Renal pelvis (tissue), 4 donors: ENCODE measurements around the gene FAM222B. TPM values are rescaled to one million over a fixed set of nuclear protein-coding genes. Genes with fewer than 3 reads are reported as not detected.
"Not testable (repeated sequence)": the region's sequence is repeated elsewhere in the genome, so short reads cannot be mapped to it uniquely, and the experiment has no call there.

Experiments
- DNase-seq: peaks from one replicate; pipeline ENCODE4 v3.0.0-alpha.2; 2013
- polyA plus RNA-seq, 3 donors: library from polyadenylated mRNA; unstranded; fragments of 120-200 nt; gene quantifications; one replicate each; pipeline ENCODE4 v1.2.1, GENCODE V29; 2013; ENCODE audit not compliant: insufficient read length in 3 of 3

Gene FAM222B
- polyA plus RNA-seq, 3 donors, result 21.8 to 23.6 (median 22.8) TPM

DNA sequence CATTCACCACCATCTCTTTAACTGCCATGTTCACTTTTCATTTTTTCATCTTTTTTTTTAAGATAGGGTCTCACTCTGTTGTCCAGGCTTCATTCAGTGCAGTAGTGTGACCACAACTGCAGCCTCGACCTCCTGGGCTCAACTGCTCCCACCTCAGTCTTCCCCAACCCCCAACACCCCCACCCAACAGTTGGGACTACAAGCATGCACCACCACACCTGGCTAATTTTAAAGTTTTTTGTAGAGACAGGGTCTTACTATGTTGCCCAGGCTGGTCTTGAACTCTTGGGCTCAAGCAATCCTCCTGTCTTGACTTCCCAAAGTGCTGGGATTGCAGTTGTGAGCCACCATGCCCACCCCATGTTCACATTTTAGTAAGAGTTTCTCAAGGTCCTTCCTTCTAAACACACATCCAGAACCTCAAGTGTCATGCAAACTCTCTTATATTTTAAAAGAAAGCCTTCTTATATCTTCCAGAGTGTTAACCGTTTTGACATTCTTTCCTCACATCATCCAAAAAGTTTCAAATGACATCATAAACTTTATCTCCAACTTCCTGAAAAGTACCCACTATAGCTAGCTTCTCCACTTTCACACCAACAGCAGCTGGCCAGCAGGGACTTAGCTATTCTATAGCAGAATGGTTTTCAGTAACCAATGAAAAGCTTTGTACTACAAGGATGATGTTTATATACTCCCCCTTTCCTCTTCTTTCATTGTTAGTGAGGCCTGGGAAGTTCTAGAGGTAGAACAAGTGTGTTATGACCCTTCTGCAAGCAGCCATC, 49.5 kb downstream of the FAM222B start:
- DNase-seq, result no peak

GRCh38 chr17:28788100-28788499, 54.5 kb downstream of the FAM222B start:
- no peak for DNase-seq

DNA sequence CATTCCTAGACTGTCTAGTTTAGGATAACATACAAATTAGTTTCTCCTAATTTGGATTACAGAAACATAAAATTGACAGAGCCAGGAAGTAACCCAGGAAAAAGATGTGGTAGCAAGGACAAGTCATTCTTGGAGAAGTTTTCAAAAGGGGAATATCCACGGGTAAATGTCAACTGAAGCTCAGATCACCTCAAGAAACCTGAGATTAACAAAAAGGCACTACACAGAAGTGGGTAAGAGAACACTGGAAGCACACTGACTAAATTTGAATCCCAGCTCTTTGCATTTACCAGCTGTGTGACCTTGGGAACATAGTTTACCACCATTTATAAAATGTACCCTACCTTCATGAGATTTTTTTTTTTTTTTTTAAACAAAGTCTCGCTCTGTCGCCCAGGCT, 59.4 kb downstream of the FAM222B start:
- DNase-seq, result no peak

DNA sequence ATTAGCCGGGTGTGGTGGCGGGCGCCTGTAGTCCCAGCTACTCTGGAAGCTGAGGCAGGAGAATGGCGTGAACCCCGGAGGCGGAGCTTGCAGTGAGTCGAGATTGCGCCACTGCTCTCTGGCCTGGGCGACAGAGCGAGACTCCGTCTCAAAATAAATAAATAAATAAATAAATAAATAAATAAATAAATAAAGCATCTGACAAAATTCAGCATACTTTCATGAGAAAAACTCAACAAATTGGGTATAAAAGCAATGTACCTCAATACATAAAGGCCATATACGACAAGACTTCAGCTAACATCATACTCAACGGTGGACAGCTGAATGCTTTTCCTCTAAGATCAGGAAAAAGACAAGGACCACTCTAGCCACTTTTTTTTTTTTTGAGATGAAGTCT, 63.0 kb downstream of the FAM222B start:
- DNase-seq, result not testable (repeated sequence)

- DNase-seq, result no peak
These were observed 65.4 kb downstream of the FAM222B start for GRCh38 chr17:28777178-28777577.

- no peak for DNase-seq
These were observed 68.4 kb downstream of the FAM222B start for GRCh38 chr17:28774206-28774605.

GRCh38 chr17:28773736-28774135, 68.9 kb downstream of the FAM222B start:
- no peak for DNase-seq

GRCh38 chr17:28765038-28765437, 77.6 kb downstream of the FAM222B start:
- DNase-seq, result no peak

- peak; percentile 59 for DNase-seq
These were observed 78.8 kb downstream of the FAM222B start for GRCh38 chr17:28763804-28764266.

DNA sequence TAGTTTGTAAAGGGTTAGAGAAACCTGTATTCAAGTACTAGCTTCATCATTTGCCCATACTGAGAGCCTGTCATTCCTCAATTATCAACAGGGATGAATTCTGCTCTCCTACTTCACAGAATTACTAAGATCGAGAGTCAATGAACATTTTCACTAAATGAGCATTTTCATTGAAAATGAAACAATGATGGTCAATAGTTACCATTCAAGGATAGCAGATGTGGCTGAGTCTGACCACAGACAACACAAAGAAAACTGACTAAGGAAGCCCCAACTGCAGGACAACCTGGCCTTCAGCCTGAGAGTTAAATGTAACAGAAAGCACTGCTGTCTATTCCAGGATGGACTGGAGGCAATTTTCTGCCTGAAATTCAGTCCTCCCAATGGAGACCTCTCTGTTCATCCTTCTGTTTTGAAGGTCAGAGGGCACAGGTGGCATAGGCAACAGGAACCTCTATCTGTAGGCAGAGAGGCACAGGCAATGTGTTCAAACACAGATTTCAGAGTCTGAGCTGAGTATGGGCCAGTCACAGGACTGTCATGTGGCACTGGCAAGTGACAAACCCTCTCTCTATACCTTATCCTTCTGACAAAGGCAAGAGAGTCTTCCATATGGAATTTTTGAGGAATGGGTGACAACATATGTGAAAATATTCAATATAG, 79.3 kb downstream of the FAM222B start:
- DNase-seq, result no peak

- no peak for DNase-seq
These were observed 81.7 kb downstream of the FAM222B start for GRCh38 chr17:28760601-28761562.

DNA sequence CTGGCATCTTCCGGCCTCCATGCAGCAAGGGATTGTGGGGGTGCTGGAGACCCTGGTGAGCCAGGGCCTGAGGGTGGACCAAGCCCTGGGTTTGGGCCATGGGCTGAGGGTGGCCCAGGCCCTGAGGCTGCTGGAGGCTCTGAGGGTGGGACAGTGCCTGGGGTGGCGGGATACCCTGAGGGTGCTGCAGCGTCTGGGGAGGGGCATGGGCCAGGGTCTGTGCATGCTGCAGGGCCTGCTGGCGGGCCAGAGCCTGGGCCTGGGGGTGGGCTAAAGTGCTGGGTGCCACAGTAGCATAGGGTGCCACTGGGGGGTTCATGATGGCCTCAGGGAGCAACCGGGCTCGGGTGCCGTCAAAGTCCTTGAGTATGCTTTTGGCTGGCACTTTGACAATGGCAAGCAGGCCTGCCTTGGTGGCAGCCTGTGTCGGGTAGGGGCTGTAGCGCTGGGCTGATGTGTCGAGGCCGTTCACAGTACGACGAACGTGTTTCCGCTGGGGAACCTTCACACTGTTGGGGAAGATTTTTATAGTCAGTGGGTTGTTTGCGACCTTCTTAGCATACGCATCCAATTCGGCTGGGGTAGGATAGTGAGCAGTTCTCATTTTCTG, 83.2 kb downstream of the FAM222B start:
- DNase-seq, result no peak

DNA sequence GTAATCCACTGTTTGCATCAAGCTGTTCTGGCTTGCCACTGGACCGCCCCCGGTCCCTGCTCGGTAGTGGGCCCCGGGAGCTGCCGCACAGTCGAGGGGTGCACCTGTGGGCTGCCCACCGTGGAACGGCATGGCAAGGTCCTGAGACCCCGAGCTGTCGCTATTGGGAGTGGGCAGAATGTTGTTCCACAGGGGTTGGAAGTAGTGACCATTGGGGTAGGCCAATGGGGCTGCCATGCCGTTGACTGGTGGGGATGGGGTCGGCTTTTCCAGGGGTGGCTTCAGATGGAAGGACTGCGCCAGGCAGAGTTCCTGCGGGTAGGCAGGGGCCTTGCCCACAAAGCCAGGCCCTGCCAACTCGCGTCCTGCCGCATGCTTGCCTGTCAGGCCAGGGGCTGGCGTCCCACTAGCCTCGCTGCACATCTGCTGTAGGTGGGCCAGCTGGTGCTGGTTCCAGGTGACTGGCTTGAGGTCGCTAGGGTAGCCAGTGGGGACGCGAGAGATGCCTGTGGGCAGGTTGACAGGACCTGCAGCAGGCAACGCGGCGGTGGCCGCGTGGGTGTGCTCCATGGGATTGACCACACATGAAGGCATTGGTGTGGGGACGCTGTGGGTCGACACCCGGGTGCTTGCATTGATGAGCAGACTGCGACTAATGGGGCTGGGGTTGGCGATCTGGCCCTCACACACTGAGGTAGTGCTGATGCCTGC, 84.0 kb downstream of the FAM222B start:
- DNase-seq, result no peak

GRCh38 chr17:28756049-28756804, 86.4 kb downstream of the FAM222B start:
- no peak for DNase-seq

DNA sequence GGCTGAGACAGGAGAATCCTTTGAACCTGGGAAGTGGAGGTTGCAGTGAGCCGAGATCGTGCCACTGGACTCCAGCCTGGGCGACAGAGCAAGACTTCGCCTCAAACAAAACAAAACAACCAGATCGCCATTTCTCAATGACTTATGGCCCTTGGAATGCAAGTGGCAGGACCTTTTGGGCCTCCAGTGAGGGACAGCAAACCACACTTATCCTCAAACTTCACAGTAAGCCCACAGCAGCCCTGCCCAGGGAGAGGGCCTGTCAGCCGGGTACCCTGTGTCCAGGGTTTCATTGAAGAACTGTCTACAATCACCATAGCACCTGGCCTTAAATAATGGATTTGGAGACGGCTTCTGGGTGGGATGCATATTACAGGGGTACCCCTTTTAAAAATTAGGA, 87.1 kb downstream of the FAM222B start:
- no peak for DNase-seq

- no peak for DNase-seq
These were observed 90.8 kb downstream of the FAM222B start for GRCh38 chr17:28751600-28752366.

DNA sequence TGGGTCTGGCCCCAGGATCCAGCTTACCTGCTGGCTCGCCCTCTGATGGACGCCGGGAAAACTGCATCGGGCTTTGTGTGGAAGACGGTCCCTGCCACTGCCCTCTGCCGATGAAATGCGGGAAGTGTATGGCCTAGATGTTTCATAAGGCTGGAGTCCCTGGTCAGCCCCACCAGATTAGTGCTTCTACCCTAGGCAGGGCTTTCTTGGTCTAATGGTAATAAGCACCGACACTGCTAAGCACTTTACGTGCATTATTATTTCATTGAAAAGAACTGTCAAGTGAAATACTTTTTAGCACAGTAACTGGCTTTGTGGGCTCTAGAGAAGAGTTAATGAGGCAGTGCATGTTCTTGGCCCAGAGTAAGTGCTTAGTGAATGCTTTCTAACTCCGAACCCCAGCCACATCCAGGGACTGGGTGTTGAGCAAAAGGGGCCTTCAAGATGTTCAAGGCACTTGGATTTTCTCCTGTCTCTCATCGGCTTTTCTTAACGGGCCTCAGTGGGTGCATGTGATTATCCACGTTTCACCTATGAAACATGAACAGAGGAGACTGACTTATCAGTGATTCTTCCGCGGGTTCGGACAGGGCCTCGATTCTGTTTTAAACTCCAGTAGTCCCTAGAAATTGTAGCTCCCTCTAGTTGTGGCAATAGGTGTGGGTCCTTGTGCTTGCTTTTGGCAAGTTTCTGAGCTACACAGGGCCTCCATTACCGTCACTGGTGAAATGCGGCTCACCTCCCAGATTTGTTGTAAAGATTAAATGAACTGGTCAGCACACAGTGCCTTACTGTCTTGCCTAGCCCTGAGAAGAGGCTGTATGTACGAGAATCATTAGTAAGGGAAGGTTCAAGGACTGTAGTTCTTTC, 92.2 kb downstream of the FAM222B start:
- peak; percentile 92 for DNase-seq

- DNase-seq, result no peak
These were observed 92.9 kb downstream of the FAM222B start for GRCh38 chr17:28749516-28750177.
